22Rv1 (cell line): Measurements from ENCODE around the gene GSTA2.
"Not testable (repeated sequence)": the region's sequence is repeated elsewhere in the genome, so short reads cannot be mapped to it uniquely, and the experiment has no call there.

Experiments
- H3K27ac ChIP-seq: fragments of 450-650 bp; 2 replicates; pipeline ENCODE4 v1.5.1; 2017
- ZFX ChIP-seq: fragments of 450-650 bp; IDR thresholded peaks from 2 replicates; pipeline ENCODE4 v1.6.1; 2017; ENCODE audit warnings: antibody characterized with exemption, borderline replicate concordance
- TF ChIP-seq, protein P1 (sequence below): fragments of 450-650 bp; IDR thresholded peaks from 2 replicates; pipeline ENCODE4 v1.5.1; 2017; ENCODE audit warnings: mild to moderate bottlenecking

Gene GSTA2

DNA sequence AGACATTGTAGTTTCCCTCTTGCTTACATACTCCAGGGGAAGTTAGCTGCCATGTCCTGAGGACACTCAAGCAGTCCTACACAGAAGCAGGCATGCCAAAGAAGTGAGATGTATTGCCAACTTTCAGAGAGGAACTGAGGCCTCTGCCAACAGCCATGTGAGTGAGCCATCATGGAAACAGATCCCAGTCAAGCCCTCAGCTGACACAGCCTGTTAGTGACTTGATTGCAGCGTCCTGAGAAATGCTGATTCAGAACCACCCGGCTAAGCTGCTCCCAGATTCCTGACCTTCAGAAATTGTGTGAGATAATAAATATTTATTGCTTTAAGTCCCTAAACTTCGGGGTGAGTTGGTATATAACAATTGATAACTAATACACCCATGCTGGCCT, 38.1 kb downstream of the GSTA2 start:
- H3K27ac ChIP-seq = peak overlapping the region; percentile 95
- TF ChIP-seq, protein P1, sequence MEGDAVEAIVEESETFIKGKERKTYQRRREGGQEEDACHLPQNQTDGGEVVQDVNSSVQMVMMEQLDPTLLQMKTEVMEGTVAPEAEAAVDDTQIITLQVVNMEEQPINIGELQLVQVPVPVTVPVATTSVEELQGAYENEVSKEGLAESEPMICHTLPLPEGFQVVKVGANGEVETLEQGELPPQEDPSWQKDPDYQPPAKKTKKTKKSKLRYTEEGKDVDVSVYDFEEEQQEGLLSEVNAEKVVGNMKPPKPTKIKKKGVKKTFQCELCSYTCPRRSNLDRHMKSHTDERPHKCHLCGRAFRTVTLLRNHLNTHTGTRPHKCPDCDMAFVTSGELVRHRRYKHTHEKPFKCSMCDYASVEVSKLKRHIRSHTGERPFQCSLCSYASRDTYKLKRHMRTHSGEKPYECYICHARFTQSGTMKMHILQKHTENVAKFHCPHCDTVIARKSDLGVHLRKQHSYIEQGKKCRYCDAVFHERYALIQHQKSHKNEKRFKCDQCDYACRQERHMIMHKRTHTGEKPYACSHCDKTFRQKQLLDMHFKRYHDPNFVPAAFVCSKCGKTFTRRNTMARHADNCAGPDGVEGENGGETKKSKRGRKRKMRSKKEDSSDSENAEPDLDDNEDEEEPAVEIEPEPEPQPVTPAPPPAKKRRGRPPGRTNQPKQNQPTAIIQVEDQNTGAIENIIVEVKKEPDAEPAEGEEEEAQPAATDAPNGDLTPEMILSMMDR = no peak
- TF ChIP-seq ZFX = no peak

DNA sequence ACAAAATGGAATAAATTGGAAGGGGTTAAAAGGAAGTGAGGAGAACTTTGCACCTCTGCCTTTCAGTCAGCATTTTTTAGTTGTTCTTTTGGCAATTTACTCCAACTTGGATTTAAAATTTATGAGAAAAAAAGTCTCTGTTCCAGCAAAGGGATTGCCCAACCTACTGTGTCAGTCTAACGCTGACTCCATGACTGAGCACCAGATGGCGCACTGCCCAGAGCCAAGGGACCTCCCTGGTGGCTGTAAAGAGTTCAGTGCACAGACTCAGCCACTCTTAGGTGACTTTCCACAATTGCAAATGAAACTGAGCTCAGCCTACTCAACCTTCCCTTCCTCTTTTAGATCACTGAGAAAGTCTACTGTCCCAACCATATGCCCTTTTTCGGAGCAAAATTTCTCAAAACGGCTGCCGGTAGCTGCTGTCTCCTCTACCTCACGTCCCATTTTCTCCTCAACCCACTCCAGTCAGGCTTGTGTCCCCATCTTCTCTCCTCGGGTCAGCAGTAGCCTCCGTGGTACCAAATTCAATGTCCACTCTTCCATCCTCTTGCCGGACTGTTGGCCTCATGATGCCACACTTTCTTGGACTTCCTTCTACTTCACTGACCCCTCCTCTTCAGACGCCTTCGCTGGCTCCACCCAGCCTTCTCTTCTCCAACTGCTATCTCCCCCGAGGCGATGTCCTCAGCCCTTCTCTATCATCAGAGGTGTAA, 38.7 kb downstream of the GSTA2 start:
- no peak for TF ChIP-seq ZFX
- TF ChIP-seq, protein P1 = peak; percentile 89
- peak overlapping the region; percentile 95 for H3K27ac ChIP-seq

DNA sequence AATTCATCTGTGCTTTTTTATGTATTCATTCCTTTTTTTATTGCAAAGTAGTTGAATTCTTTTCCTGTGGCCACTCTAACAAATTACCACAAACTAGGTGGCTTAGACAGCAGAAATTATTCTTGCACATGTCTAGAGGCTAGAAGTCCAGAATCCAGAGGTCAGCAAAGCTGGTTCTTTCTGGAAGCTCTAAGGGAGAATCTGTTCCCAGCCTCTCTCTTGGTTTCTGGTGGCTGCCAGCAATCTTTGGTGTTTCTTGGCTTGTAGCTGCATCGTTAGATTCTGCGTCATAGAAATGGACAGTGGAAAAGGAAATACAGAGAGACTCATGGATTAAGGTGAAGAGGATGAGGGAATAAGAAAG, 39.3 kb downstream of the GSTA2 start:
- TF ChIP-seq, protein P1 = no peak
- no peak for TF ChIP-seq ZFX
- peak overlapping the region; percentile 95 for H3K27ac ChIP-seq

DNA sequence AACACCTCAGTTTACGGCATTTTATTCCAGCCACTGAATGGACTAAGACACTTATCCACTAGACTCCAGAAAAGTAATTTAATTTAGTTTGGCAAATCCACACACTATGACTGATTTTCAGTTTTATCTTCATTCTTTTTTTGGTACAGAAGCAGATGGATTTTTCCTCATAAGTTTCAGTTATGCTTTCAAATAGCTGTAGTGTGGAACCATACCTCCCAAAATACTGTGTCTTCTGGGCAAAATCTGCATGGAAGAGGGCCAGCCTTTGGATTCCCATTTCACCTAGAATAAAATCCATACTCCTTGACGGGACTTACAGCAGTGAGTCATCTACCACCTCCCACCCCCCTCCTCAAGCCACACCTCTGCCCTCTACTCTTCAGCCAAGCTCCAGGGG, 43.0 kb downstream of the GSTA2 start:
- TF ChIP-seq, protein P1 = no peak
- TF ChIP-seq ZFX = no peak
- H3K27ac ChIP-seq = no peak overlapping the region

DNA sequence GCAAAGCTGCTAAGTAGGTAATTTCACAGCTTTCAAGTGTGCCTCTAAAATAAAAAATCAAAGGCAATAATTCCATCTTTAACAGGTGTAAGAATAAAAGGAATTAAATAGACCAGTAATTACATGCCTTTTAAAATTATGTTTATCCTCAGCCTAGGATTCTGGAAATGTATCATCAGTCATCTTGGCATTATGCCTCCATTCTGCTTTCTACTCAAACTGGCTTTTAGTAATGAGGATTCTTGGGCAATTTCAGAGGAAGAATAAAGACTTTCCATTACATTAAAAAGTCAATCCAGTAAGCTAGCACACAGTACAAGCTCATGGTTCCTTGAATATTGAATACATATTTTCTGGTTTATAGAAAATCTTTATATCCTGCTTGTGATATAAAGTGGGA, 44.7 kb downstream of the GSTA2 start:
- TF ChIP-seq ZFX = no peak
- TF ChIP-seq, protein P1 = no peak
- H3K27ac ChIP-seq = no peak overlapping the region

DNA sequence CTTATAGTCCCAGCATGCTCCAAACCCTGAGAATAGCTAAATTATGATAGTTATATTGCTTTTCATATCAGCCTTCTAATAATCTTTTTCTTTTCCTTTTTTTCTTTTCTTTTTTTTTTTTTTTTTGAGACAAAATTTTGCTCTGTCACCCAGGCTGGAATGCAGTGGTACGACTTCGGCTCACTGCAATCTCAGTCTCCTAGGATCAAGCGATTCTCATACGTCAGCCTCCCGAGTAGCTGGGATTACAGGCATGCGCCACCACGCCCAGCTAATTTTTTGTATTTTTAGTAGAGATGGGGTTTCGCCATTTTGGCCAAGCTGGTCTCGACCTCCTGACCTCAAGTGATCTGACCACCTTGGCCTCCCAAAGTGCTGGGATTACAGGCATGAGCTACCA, 48.5 kb downstream of the GSTA2 start:
- H3K27ac ChIP-seq = not testable (repeated sequence)

DNA sequence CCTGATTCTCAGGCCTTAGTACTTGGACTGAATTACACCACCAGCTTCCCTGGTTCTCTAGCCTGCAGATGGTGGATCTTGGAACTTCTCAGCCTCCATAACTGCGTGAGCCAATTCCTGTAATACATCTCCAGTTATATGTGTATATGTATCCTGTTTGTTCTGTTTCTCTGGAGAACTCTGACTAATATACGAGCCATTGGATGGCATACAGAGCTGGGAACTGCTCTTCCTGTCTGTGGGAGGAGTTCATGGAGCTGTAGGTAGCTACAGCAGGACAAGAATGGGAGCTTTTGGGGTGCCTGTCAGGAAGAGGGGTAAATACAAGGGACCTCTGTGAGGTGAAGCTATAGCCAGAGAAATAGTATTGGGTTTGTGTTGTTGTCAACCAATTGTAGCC, 51.1 kb downstream of the GSTA2 start:
- H3K27ac ChIP-seq = no peak overlapping the region
- TF ChIP-seq ZFX = no peak
- TF ChIP-seq, protein P1 = no peak

DNA sequence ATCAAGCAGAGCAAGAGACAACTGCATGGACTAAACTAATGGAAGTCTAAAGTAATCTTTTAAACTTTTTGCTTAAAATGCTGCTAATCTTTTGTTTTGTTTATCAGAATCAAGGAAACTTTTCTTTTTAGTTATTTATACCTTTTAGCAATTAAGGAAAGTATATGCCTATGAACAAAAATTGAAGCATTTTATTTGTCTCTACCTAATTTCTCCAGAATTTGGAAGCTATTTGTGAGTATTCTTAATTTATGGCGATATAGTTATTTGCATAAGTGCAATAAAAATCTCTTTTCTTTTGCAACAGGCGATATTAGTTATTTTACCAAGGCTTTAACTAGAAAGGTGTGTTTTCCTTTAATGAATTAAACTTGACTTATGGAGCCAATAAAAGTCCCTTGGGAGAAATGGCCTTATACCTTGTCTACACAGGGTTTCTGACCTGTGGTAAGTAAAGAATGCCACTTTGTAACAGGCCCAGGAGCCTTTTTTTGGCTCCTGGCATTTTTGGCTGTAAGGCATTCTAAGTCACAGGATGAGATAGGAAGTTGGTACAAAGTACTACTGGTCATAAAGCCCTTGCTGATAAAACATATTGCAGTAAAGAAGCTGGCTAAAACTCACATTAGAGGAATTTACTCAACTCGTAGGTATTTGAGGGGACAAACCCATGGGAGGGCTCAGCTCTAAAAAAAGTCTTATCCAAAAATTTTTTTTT, 55.2 kb downstream of the GSTA2 start:
- H3K27ac ChIP-seq = no peak overlapping the region
- TF ChIP-seq ZFX = no peak
